GM12801 (cell line): Measurements from ENCODE around the gene RBM22.

Source experiments
- TF ChIP-seq, protein P1 (sequence below): IDR thresholded peaks from one replicate; pipeline ENCODE4 v1.5.1; 2011; ENCODE audit warnings: control low read depth; ENCODE audit not compliant: insufficient read length; ENCODE audit errors: extremely low read depth

RBM22 gene

DNA sequence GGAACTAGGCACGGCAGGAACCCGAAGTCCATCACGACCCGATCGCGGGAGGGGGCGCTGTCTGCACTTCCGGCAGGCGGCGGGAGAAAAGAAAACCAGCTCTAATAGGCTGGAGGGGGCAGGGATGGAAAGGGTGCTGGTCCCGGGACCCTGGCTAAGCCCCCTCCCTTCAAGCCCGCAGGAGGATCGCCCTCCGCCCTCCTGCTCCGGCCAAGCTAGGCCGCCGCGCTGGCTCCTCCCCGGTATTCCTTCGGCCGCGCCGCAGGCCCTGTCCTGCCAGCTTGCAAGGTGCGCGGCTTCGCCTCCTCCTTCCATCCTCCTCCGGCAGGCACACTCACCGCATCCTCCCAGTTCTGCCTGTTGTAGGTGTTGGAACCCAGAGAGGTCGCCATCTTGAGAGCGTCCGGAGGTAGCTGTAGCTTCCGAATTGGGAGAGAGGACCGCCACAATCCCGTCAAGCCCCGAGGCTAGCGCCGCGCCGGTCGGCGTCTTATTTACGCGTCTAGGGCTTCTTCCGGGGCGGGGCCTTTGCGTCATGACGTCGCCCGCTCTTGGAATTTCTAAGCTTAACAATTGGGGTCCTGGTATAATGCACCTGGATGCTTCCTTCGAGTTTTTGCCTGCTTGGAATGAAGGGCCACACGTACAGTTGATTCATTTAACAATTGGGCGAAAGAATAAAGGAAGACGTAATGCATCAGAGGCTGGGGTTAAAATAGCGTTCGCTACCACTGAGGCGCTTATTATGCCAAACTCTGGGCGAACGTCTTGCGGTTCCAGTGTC lies at the start of gene RBM22:
Gene RBM22 (minus strand): TSS at position 469 of the 784 bp plus-strand sequence. CDS start 77 bp downstream, at position 392.
- TF ChIP-seq, protein P1, sequence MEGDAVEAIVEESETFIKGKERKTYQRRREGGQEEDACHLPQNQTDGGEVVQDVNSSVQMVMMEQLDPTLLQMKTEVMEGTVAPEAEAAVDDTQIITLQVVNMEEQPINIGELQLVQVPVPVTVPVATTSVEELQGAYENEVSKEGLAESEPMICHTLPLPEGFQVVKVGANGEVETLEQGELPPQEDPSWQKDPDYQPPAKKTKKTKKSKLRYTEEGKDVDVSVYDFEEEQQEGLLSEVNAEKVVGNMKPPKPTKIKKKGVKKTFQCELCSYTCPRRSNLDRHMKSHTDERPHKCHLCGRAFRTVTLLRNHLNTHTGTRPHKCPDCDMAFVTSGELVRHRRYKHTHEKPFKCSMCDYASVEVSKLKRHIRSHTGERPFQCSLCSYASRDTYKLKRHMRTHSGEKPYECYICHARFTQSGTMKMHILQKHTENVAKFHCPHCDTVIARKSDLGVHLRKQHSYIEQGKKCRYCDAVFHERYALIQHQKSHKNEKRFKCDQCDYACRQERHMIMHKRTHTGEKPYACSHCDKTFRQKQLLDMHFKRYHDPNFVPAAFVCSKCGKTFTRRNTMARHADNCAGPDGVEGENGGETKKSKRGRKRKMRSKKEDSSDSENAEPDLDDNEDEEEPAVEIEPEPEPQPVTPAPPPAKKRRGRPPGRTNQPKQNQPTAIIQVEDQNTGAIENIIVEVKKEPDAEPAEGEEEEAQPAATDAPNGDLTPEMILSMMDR: no peak

DNA sequence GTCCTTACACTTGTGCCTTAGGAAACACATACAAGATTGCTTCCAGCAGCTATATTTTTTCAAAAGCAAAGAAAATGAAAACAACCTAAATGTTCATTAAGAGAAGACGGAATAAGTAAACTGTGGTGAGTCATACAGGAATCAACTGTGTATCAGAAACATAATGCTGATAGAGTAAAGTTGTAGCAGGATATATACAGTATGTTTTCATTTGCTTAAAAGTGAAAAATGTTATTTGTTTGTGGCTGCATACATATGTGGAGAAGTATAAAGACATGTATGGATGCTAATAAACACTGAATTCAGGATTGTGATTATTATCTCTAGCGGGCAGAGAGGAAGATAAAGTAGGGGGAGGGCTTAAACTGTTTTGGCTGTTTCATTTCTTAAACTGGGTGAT lies 49.6 kb upstream of the RBM22 start:
- TF ChIP-seq, protein P1: no peak

DNA sequence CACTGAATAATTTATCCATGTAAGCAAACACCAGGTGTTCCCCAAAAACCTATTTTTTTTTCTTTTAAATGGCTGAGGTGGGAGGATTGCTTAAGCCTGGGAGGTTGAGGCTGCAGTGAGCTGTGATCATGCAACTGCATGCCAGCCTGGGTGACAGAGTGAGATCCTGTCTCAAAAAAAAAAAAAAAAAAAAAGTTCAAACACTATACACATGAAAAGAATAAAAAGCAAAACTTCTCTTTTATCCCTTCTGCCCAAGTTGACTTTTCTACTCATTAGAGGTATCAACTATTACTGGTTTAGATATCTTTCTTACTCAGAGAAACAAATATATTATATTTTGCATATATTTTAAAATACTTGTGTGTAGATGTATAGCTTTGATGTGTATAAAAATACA lies 40.1 kb upstream of the RBM22 start:
- TF ChIP-seq, protein P1: no peak

DNA sequence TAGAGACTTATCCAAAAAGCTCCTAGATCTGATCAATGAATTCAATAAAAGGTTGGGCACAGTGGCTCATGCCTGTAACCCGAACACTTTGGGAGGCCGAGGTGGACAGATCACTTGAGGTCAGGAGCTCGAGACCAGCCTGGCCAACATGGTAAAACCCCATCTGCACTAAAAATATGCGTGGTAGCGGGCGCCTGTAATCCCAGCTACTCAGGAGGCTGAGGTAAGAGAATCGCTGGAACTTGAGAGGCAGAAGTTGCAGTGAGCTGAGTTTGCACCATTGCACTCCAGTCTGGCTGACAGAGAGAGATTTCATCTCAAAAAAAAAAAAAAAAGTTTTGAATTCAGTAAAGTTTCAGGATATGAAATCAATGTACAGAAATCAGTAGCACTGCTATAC lies 38.0 kb upstream of the RBM22 start:
- TF ChIP-seq, protein P1: no peak

DNA sequence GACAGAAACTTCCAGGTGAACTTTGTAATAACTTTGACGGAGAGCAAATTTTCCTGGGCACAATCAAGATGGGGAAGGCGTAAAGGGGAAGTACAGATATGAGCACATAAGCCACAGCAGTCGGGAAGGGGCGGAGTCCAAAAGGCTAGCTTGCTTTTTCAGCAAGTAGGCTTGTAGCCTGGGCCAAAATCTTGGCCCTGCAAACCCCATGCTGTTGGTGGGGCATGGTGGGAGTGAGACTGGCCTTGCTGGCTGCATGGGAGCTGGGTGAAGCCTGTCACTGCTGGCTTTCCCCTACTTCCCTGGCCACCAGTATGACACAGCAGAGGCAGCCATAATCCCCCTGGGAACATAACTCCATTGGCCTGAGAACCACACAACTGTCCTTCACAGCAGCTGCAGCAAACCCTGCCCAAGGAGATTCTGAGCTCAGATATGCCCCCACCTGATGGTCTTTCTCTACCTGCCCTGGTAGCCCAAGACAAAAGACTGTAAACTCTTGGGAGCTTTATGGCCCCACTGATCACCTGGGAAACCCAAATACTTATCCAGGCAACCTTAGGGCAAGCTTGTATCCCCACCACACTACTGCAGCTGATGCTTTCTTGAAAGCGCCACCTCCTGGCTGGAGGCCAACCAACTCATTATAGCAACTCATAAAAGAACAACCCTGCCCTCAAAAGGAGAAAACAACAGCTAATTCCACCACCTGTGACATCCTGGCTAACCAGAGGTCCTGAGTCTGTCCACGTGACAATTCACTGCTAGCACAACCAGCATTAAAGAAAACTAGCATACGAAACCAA lies 33.9 kb upstream of the RBM22 start:
- TF ChIP-seq, protein P1: no peak

DNA sequence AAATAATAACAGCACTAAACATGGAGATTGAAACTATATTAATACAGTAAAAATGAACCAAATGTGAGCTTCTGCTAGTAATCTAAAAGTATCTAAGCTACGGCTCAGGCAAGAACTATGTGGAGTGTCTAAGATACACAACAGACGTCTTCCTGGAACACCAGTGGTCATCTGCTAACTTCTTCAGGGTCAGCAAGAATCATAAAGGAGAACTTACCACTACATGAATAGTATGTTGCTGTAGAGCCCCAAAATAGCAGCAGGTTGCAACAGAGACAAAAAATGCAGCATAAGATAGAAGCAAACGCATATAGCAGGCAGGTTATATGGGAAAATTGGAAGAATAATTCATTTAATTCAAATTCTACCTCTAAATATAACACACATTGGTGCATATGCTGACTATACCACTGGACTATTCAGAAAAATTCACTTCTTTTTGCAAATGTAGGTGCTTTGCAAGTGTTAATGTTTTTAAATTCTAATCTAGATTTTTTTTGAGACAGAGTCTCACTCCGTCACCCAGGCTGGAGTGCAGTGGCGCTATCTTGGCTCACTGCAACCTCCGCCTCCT lies 30.9 kb upstream of the RBM22 start:
- TF ChIP-seq, protein P1: no peak

DNA sequence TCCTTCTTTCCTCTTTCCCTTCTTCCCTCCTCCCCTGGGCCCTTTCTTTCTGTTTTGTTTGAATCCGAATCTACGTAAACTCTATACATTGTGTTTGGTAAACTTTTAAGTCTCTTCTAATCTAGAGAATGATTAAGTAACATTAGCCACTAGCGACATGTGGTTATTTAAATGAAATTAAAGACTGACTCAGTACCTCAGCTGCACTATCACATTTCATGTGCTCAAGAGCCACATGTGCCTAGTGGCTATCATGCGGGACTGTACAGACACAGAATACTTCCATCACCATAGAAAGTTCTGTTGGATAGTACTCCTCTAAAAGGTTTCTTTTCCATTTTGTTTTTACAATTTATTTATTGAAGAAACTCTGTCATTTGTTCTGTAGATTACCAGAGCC lies 29.0 kb upstream of the RBM22 start:
- TF ChIP-seq, protein P1: no peak
